HepG2 (cell line): Measurements from ENCODE around the gene FBXW2. TPM values are rescaled to one million over a fixed set of nuclear protein-coding genes. Genes with fewer than 3 reads are reported as not detected.
"Not testable (repeated sequence)": the region's sequence is repeated elsewhere in the genome, so short reads cannot be mapped to it uniquely, and the experiment has no call there.

Source experiments
- ATAC-seq: fragments of 200-7000 bp; cut with Tn5 transposase; 3 replicates; pipeline ENCODE4 v1.9.1; 2020; ENCODE audit warnings: mild to moderate bottlenecking, moderate library complexity
- BruUV-seq: library from RNA; stranded (reverse); fragments of 400-500 nt; replicated peaks from 2 replicates; lab custom pipeline; 2021; lab: Mats Ljungman, UMichigan
- CTCF ChIA-PET: fragments of 300-600 bp; formaldehyde crosslinking; extraction: SDS; loops from one replicate; lab custom pipeline; 2021; ENCODE audit warnings: low total read pairs, inconsistent platforms, low intra/inter-chr PET ratio; lab: Yijun Ruan, JAX
- POLR2A ChIA-PET: fragments of 350-600 bp; sonication (Branson Sonifier 250); formaldehyde crosslinking; loops from one replicate; lab custom pipeline; 2020; ENCODE audit warnings: antibody characterized with exemption, inconsistent platforms; lab: Yijun Ruan, JAX
- DNase-seq: peaks from one replicate; pipeline ENCODE4 v3.0.0-alpha.2; 2015; ENCODE audit warnings: low spot score
- FAIRE-seq: peaks from 3 replicates; lab custom pipeline; 2011; peaks lifted over from hg19 to GRCh38; lab: Jason Lieb, UNC
- H2AFZ ChIP-seq: one replicate; pipeline ENCODE4 v1.6.1; 2011; ENCODE audit warnings: low read length, inconsistent platforms
- H3K27ac ChIP-seq: fragments of 300-600 bp; 3 replicates; pipeline ENCODE4 v1.8.0; 2011; ENCODE audit warnings: mixed run types, mild to moderate bottlenecking, mixed read lengths, low read length, inconsistent platforms; ENCODE audit not compliant: insufficient read depth; ENCODE audit errors: extremely low read length
- H3K27me3 ChIP-seq, 2 experiments: fragments of 200-600 bp in 1 of 2; 2 replicates in 1 of 2; 3 replicates in 1 of 2; pipeline versions ENCODE4 v1.6.0 to v1.8.0; 2011; ENCODE audit warnings: low read length in 2 of 2, mild to moderate bottlenecking in 2 of 2, moderate library complexity in 2 of 2, inconsistent platforms in 1 of 2; ENCODE audit not compliant: insufficient read depth in 2 of 2, control insufficient read depth in 1 of 2
- H3K36me3 ChIP-seq, 2 experiments: fragments of 200-600 bp in 1 of 2; replicated peaks in 1 of 2; 2 replicates in 1 of 2; 3 replicates in 1 of 2; pipeline versions ENCODE4 v1.5.1 to v1.8.0; 2011; ENCODE audit warnings: low read length in 2 of 2, inconsistent platforms in 1 of 2; ENCODE audit not compliant: insufficient read depth in 2 of 2, control insufficient read depth in 1 of 2
- H3K4me1 ChIP-seq: 2 replicates; pipeline ENCODE4 v1.5.1; 2012; ENCODE audit warnings: low read length, inconsistent platforms; ENCODE audit not compliant: insufficient read depth
- H3K4me2 ChIP-seq: 2 replicates; pipeline ENCODE4 v1.6.0; 2011; ENCODE audit warnings: low read depth, low read length, inconsistent platforms
- H3K4me3 ChIP-seq, 3 experiments: fragments of 200-600 bp in 1 of 3; sonication (generic), shearing (Covaris generic) in 1 of 3; replicated peaks in 1 of 3; 2 replicates each; pipeline ENCODE4 v1.5.1; 2011 to 2016; ENCODE audit warnings: low read length in 3 of 3, inconsistent platforms in 2 of 3, low read depth in 2 of 3, mild to moderate bottlenecking in 2 of 3, control low read depth in 1 of 3, mixed read lengths in 1 of 3; ENCODE audit not compliant: insufficient read depth in 1 of 3
- H3K79me2 ChIP-seq: one replicate; pipeline ENCODE4 v1.6.1; 2011; ENCODE audit warnings: low read length, inconsistent platforms; ENCODE audit not compliant: insufficient read depth
- H3K9ac ChIP-seq: 2 replicates; pipeline ENCODE4 v1.6.0; 2011; ENCODE audit warnings: mild to moderate bottlenecking, low read depth, low read length, inconsistent platforms; ENCODE audit not compliant: insufficient read depth
- H3K9me3 ChIP-seq: 2 replicates; pipeline ENCODE4 v1.5.1; 2012; ENCODE audit warnings: mild to moderate bottlenecking, low read length
- H4K20me1 ChIP-seq: 2 replicates; pipeline ENCODE4 v1.6.0; 2011; ENCODE audit warnings: inconsistent platforms, mild to moderate bottlenecking, low read length, moderate library complexity; ENCODE audit not compliant: insufficient read depth
- SNAI1 ChIP-seq: sonication (generic); formaldehyde crosslinking; IDR thresholded peaks from 2 replicates; pipeline ENCODE4 v1.5.0; 2020; ENCODE audit warnings: mild to moderate bottlenecking, missing genetic modification reagents, borderline replicate concordance
- ZNF317 ChIP-seq: sonication (generic); formaldehyde crosslinking; IDR thresholded peaks from 2 replicates; pipeline ENCODE4 v1.5.0; 2020; ENCODE audit warnings: mild to moderate bottlenecking, missing genetic modification reagents
- WGBS: methylation state at CpG from one replicate; pipeline ENCODE4 v1.1.6; 2017; ENCODE audit warnings: low lambda C conversion rate; 5-methylcytosine and 5-hydroxymethylcytosine counted together
- in situ Hi-C: cut with HindIII; loops from 2 replicates; pipeline ENCODE4 v1.10.0; 2017; ENCODE audit warnings: low pct_unique_long_range_greater_than_20kb; ENCODE audit not compliant: extremely low pct_ligation_motif_present
- intact Hi-C: fragments of 100-400 bp; cut with micrococcal nuclease; formaldehyde crosslinking; loops from one replicate; pipeline ENCODE4 v1.10.0; 2022; ENCODE audit not compliant: unreplicated experiment
- polyA plus RNA-seq, 8 experiments: library from polyadenylated mRNA; depleted of rRNA in 3 of 8; stranded (reverse) in 7 of 8; unstranded in 1 of 8; fragments of >200 nt; fragmentation: Illumina TruSeq in 4 of 8; extraction: Trizol in 4 of 8; gene quantifications; 2 replicates each; pipeline versions ENCODE4 v1.2.1 to v1.2.3, GENCODE V29; 2011 to 2016; ENCODE audit warnings: low read depth in 4 of 8, missing spikeins in 1 of 8, mixed read lengths in 1 of 8; ENCODE audit not compliant: insufficient read depth in 1 of 8
- total RNA-seq, 5 experiments: library from RNA; depleted of rRNA; stranded (reverse); fragments of >200 nt; fragmentation: Illumina TruSeq; extraction: Trizol; gene quantifications; 2 replicates each; pipeline ENCODE4 v1.2.3, GENCODE V29; 2016; ENCODE audit warnings: low read depth in 1 of 5

The FBXW2 gene
- total and polyA plus RNA-seq, 2 of the 13 experiments (the other 11 are each of a cell fraction or from before 2014, with no cell fraction given), result 35.4 to 43.1 TPM

DNA sequence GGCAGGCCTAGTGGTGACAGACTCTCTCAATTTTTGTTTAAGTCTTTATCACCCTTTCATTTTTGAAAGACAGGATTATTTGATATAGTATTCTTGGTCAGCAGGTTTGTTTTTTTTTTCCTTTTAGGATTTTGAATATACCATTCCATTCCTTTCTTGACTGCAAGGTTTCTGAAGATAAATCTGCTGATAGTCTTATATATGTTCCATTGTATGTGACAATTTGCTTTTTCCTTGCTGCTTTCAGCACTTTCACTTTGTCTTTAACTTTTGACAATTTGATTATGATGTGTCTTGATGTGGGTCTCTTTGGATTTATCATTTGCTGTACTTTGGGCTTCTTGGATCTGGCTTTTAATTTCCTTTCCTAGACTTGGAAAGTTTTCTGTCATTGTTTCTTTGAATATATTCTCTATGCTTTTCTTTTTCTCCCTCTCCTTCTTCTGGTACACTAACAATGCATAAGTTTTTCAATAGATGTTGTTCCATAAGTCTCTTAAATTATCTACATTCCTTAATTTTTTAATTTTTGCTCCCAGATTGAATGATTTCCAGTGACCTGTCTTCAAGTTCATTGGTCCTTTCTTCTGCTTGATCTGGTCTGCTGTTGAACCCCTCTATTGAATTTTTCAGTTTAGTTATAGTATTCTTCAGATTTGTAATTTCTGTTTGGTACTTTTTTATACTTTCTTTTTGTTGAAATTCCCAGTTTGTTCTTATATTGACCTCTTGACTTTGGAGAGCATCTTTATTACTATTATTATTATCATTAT is 14.6 kb upstream of the FBXW2 start:
- H3K9ac ChIP-seq, result no peak overlapping the region
- no peak overlapping the region for H2AFZ ChIP-seq
- ATAC-seq (no peak), DNase-seq (no peak), FAIRE-seq (no peak)
- ChIA-PET POLR2A (no interaction called here), CTCF (no interaction called here)
- H3K9me3 ChIP-seq, result peaks cover 31% of the 10 kb centered on the region
- H4K20me1 ChIP-seq, result no peaks in the 10 kb centered on the region
- H3K79me2 ChIP-seq, result no peaks in the 10 kb centered on the region
- in situ Hi-C loops (no loop called here), intact Hi-C loops (loop anchor here (1.0 kb wide), 1 partner anchor 10 kb away; no protein-coding TSS in a partner anchor)
- no peak overlapping the region for H3K27ac ChIP-seq
- H3K4me2 ChIP-seq, result no peak overlapping the region
- TF ChIP-seq SNAI1 (CRISPR knock-in tag) (no peak), ZNF317 (CRISPR knock-in tag) (0 out of 2 replicates have a peak, but pooled peaks have one; percentile 49)
- no peak overlapping the region for H3K4me3 ChIP-seq
- H3K4me1 ChIP-seq, result no peaks in the 10 kb centered on the region
- no peaks in the 10 kb centered on the region for H3K36me3 ChIP-seq
- no TSS peak for BruUV-seq
- H3K27me3 ChIP-seq, result no peaks in the 10 kb centered on the region

- DNase-seq, H3K9ac ChIP-seq, H3K4me2 ChIP-seq, BruUV-seq, CTCF ChIA-PET, ATAC-seq, H3K36me3 ChIP-seq, FAIRE-seq, intact Hi-C loops, in situ Hi-C loops, H3K27me3 ChIP-seq, H3K4me1 ChIP-seq, H3K79me2 ChIP-seq, H2AFZ ChIP-seq, H3K4me3 ChIP-seq, H4K20me1 ChIP-seq, H3K27ac ChIP-seq: not testable (repeated sequence)
- 51% methylated on average over 3 of the region's 3 CpGs for WGBS
- H3K9me3 ChIP-seq, result peaks cover 31% of the 10 kb centered on the region
- POLR2A ChIA-PET, result interaction anchor here (1.0 kb wide), 1 partner anchor 12 kb away, joined by 3 read pairs; the partner anchor contains the start of gene FBXW2
Measured at GRCh38 chr9:120804784-120805363, 11.7 kb upstream of the FBXW2 start.
